Pancreas (tissue), 10 donors: ENCODE measurements around the gene KATNAL2. TPM values are rescaled to one million over a fixed set of nuclear protein-coding genes. Genes with fewer than 3 reads are reported as not detected.
"Not testable (repeated sequence)": the region's sequence is repeated elsewhere in the genome, so short reads cannot be mapped to it uniquely, and the experiment has no call there.

ENCODE experiments used
- ATAC-seq, 4 donors: fragments of 200-7000 bp; cut with Tn5 transposase; one replicate each; pipeline versions ENCODE4 v1.8.0 to v1.9.1; 2020; ENCODE audit warnings: mild to moderate bottlenecking in 4 of 4, moderate library complexity in 4 of 4
- DNase-seq, 6 donors: peaks; one replicate each; pipeline ENCODE4 v3.0.0-alpha.2; 2020
- FAIRE-seq: peaks from 2 replicates; lab custom pipeline; 2012; peaks lifted over from hg19 to GRCh38; lab: Jason Lieb, UNC
- H3K27ac ChIP-seq, 4 donors: fragments of 200-600 bp; sonication (generic); 1 replicate in 3 of 4; 2 replicates in 1 of 4; pipeline versions ENCODE4 v1.5.0 to v1.8.0; 2020
- H3K27me3 ChIP-seq, 4 donors: fragments of 200-600 bp; one replicate each; pipeline ENCODE4 v1.8.0; 2021
- H3K36me3 ChIP-seq, 3 donors: fragments of 200-600 bp; sonication (generic) in 1 of 3; one replicate each; pipeline versions ENCODE4 v1.5.0 to v1.8.0; 2020 to 2021
- H3K4me1 ChIP-seq, 3 donors: fragments of 200-600 bp; one replicate each; pipeline ENCODE4 v1.8.0; 2021
- H3K4me3 ChIP-seq, 4 donors: fragments of 200-600 bp; sonication (generic) in 2 of 4; one replicate each; pipeline versions ENCODE4 v1.5.0 to v1.8.0; 2020 to 2021
- H3K9me3 ChIP-seq, 4 donors: fragments of 200-600 bp; one replicate each; pipeline ENCODE4 v1.8.0; 2021
- WGBS, 2 donors: extraction: QIAGEN DNeasy Blood & Tissue Kit; methylation state at CpG; one replicate each; pipeline ENCODE4 v1.1.7; 2013; 5-methylcytosine and 5-hydroxymethylcytosine counted together
- intact Hi-C, 3 donors: fragments of 100-400 bp; cut with DNase I; formaldehyde crosslinking; loops; one replicate each; pipeline versions ENCODE4 v1.11.1 to v1.14.2; 2022
- polyA plus RNA-seq, 2 donors: library from polyadenylated mRNA; stranded (reverse); fragments of 200-250 nt; gene quantifications; one replicate each; pipeline ENCODE4 v1.2.3, GENCODE V29; 2013
- total RNA-seq, 6 donors: library from RNA; stranded (reverse); fragmentation: NEBNext Ultra II Directional in 4 of 6; extraction: Animal tissue kit (Norgen Biotek cat#: 25700) in 4 of 6; gene quantifications; one replicate each; pipeline versions ENCODE4 v1.2.1 to v1.2.4, GENCODE V29; 2021 to 2023
- TF ChIP-seq, protein P1 (sequence below), 4 donors: fragments of 200-600 bp; sonication (generic) in 3 of 4; IDR thresholded peaks; one replicate each; pipeline versions ENCODE4 v1.5.0 to v1.8.0; 2021; ENCODE audit warnings: antibody characterized with exemption in 4 of 4
- donor health status: healthy with polysubstance abuse.
- donor health status: DM: no; HTN: no; CAD: no; lungs with moderate emphysema.
- donor health status: DM: no; HTN: no; CAD: no.
- donor health status: control.
- donor health status: control.
- donor health status: Bipolar disorder and iron deficiency.
- donor health status: DM: yes; HTN: yes; CAD: no.
- donor health status: DM: no; HTN: no; CAD: no.
- donor health status: DM: no; HTN: no; CAD: no.
- donor health status: DM: yes; HTN: yes; CAD: no.

The KATNAL2 gene
- total and polyA plus RNA-seq, 8 donors = 0.97 to 3.8 (median 1.7) TPM

DNA sequence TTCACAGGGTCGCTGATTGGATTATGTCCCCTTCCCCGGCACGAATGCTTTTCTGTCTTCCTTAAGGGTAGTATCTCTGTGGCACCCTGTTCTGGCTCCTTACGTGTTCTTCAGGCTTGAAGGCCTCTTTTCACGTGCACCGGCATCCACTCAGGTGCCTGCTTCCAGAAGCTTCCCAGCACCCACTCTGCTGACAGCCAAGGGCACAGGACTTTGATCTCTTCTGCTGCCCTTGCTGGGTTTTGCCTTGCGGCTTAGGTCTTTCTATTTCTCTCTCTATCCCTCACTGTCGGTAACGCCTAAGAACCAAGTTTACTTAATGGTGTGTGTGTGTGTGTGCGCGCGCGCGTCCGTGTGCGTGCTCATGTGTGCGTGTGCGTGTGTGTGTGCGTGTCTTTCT lies 103.4 kb downstream of the KATNAL2 start:
- H3K4me1 ChIP-seq, ATAC-seq, H3K27me3 ChIP-seq, H3K27ac ChIP-seq, intact Hi-C loops, FAIRE-seq, H3K4me3 ChIP-seq, H3K36me3 ChIP-seq, DNase-seq, H3K9me3 ChIP-seq: not testable (repeated sequence)
- no CpG with 5 or more reads among the region's 19 CpGs for WGBS, 2 donors

DNA sequence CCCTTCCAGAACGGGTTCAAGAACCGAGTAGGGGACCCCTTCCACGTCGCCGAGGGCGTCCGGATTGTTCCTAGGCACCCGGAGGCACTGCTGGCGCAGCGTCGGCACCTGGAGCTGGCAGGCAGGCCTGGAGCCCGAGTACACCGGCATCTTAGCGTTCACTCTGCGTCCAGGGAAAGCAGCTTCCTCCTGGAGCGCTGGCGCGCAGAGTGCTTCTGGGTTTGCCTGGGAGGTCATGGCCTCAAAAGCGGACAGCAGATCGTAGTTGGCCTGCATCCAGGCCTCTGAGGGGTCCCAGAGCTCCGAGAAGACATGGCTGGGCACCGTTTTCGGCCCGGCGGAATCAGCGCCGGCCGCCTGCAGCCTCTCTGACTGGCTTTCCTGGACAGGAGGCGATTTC lies 105.4 kb downstream of the KATNAL2 start:
- FAIRE-seq, H3K36me3 ChIP-seq, ATAC-seq, H3K4me1 ChIP-seq, H3K27ac ChIP-seq, H3K27me3 ChIP-seq, H3K4me3 ChIP-seq, intact Hi-C loops, H3K9me3 ChIP-seq: not testable (repeated sequence)
- WGBS, 2 donors = 93 to 97% methylated on average over 9 of the region's 29 CpGs
- DNase-seq = peak in 4 of 6 donors; percentile 28 to 84 (median 47)

DNA sequence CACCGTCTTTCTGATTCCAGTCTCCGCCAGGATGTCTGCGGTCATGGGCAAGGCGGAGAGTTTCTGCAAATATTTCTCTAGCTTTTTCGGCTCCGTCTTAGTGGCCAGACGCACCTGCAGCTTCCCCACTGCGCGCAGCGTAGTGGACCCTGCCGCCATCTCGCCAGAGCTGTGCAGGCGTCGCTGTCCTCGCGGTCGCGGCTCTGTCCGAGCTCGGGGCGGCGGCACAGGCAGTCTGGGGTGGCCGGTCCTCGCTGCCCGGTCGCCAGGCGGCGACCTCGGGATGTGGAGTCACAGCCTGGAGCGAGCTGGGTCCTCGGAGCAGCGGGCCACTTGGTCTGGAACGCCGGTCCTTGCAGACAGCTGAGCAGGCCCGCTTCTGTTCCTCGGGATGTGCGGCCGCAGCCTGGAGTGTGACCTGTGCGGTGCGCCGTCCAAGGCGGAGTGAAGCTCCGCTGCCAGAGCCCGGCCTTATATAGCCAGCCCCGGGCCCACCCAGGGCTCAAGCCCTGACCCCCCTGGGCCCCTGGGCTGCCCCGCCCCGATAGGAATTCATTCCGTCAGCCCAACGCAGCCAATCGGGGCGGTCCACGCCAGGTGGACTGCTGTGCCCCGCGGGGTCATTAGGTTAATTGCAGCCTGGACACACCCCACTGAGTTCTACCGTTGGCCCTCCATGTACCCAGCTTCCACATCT lies 106.5 kb downstream of the KATNAL2 start:
- H3K27ac ChIP-seq, intact Hi-C loops, H3K36me3 ChIP-seq, DNase-seq, FAIRE-seq, H3K27me3 ChIP-seq, H3K4me1 ChIP-seq, H3K4me3 ChIP-seq, H3K9me3 ChIP-seq: not testable (repeated sequence)
- WGBS, 2 donors = no CpG with 5 or more reads among the region's 55 CpGs
- peak in 2 of 4 donors; percentile 3 to 21 for ATAC-seq

DNA sequence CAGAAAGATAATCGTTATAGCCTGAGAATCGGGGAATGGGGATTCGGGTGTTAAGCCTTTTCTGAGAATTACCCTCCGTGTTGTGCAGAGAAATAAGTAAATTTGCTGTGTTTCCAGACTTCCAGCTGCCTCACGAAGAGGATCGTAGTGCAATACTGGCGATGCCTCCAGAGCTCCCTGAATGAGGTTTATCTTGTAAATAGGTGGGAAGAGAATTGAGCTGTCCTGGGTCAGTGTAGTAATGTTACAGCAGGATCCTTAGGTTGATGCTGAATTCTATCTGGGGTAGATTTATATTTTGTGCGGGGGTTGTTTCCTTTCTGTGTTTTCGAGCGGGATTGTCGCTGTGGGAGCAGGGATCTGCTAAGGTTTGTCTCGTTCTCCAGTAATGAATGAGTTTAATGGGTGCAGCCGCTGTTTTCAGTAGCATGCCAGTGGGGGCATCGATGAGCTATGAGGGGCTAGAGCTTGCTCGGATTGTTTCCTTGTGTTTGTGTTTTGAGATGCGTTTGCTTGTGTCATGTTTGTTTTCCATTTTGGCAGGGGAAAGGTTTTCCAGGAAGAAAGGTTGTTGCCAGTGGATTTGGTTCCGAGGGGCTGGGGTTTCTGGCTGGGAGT lies 108.3 kb downstream of the KATNAL2 start:
- H3K4me3 ChIP-seq, ATAC-seq, H3K36me3 ChIP-seq, intact Hi-C loops, H3K4me1 ChIP-seq, DNase-seq, FAIRE-seq, H3K9me3 ChIP-seq, H3K27ac ChIP-seq, H3K27me3 ChIP-seq: not testable (repeated sequence)
- 77 to 88% methylated on average over 4 to 5 of the region's 17 CpGs for WGBS, 2 donors

DNA sequence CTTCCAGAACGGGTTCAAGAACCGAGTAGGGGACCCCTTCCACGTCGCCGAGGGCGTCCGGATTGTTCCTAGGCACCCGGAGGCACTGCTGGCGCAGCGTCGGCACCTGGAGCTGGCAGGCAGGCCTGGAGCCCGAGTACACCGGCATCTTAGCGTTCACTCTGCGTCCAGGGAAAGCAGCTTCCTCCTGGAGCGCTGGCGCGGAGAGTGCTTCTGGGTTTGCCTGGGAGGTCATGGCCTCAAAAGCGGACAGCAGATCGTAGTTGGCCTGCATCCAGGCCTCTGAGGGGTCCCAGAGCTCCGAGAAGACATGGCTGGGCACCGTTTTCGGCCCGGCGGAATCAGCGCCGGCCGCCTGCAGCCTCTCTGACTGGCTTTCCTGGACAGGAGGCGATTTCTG lies 111.3 kb downstream of the KATNAL2 start:
- not testable (repeated sequence) for FAIRE-seq, H3K4me3 ChIP-seq

DNA sequence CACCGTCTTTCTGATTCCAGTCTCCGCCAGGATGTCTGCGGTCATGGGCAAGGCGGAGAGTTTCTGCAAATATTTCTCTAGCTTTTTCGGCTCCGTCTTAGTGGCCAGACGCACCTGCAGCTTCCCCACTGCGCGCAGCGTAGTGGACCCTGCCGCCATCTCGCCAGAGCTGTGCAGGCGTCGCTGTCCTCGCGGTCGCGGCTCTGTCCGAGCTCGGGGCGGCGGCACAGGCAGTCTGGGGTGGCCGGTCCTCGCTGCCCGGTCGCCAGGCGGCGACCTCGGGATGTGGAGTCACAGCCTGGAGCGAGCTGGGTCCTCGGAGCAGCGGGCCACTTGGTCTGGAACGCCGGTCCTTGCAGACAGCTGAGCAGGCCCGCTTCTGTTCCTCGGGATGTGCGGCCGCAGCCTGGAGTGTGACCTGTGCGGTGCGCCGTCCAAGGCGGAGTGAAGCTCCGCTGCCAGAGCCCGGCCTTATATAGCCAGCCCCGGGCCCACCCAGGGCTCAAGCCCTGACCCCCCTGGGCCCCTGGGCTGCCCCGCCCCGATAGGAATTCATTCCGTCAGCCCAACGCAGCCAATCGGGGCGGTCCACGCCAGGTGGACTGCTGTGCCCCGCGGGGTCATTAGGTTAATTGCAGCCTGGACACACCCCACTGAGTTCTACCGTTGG lies 112.4 kb downstream of the KATNAL2 start:
- H3K4me3 ChIP-seq, H3K4me1 ChIP-seq, H3K9me3 ChIP-seq, FAIRE-seq, intact Hi-C loops, DNase-seq, H3K27ac ChIP-seq, H3K27me3 ChIP-seq, H3K36me3 ChIP-seq: not testable (repeated sequence)
- ATAC-seq = peak in 3 of 4 donors; percentile 21 to 34 (median 29)
- WGBS, 2 donors = no CpG with 5 or more reads among the region's 55 CpGs

More for the DNA sequence above, 111.3 kb downstream of the KATNAL2 start:
- H3K9me3 ChIP-seq, H3K27me3 ChIP-seq, H3K36me3 ChIP-seq, intact Hi-C loops, H3K4me1 ChIP-seq, H3K27ac ChIP-seq, ATAC-seq: not testable (repeated sequence)
- DNase-seq = peak in 2 of 6 donors; percentile 69 to 88
- WGBS, 2 donors = 92 to 93% methylated on average over 4 to 9 of the region's 29 CpGs

DNA sequence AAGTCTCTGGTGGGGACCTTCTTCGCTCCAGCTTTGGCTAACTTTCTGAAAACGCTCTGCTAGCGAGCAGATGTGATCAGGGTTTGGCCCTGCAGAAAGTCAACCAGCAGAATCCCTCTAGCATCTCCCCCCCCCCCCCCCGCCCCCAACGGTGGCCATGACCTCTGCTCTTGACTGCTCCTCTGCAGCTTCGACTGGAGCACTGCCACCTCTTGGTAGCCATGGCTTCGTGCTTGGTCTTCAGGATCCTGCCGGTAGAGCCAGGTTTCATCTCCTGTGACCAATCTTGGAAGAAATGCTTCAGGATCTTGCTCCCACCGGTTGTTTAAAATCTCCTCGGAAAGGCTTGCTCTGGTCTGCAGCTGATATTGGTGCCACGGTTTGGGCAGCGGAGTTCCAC lies 113.5 kb downstream of the KATNAL2 start:
- H3K4me3 ChIP-seq, H3K27ac ChIP-seq, ATAC-seq, FAIRE-seq, H3K4me1 ChIP-seq, H3K36me3 ChIP-seq, H3K27me3 ChIP-seq, DNase-seq, H3K9me3 ChIP-seq, intact Hi-C loops: not testable (repeated sequence)
- 90 to 92% methylated on average over 3 to 4 of the region's 12 CpGs for whole genome bisulfite sequencing, 2 donors

DNA sequence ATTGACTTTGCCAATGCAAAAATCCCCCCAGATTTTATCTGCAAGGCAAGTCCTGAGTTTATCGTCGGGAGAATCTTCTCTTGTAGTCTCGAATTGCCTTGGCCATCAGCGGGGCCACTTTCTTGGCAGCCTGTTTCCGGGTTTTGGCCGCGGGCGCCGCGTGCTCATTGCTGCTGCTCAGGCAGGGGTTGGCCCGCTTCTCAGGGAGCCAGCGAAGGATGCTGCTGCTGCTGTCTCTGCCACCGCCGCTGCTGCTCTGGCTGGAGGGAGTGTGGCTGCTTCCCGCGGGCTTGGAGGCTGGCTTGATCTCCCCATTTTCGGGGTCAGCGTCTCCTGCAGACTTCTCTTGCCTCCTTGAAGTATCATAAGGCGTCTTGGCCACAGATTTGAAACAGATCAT lies 115.5 kb downstream of the KATNAL2 start:
- FAIRE-seq (no peak), DNase-seq (no peak), ATAC-seq (no peak)
- H3K4me3 ChIP-seq = no peak overlapping the region
- WGBS, 2 donors = 82 to 89% methylated on average over 19 of the region's 19 CpGs
- TF ChIP-seq, protein P1, sequence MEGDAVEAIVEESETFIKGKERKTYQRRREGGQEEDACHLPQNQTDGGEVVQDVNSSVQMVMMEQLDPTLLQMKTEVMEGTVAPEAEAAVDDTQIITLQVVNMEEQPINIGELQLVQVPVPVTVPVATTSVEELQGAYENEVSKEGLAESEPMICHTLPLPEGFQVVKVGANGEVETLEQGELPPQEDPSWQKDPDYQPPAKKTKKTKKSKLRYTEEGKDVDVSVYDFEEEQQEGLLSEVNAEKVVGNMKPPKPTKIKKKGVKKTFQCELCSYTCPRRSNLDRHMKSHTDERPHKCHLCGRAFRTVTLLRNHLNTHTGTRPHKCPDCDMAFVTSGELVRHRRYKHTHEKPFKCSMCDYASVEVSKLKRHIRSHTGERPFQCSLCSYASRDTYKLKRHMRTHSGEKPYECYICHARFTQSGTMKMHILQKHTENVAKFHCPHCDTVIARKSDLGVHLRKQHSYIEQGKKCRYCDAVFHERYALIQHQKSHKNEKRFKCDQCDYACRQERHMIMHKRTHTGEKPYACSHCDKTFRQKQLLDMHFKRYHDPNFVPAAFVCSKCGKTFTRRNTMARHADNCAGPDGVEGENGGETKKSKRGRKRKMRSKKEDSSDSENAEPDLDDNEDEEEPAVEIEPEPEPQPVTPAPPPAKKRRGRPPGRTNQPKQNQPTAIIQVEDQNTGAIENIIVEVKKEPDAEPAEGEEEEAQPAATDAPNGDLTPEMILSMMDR (IDR thresholded peaks at IDR 0.05) = no peak
- no peaks in the 10 kb centered on the region for H3K4me1 ChIP-seq
- no peaks in the 10 kb centered on the region for H3K27me3 ChIP-seq
- intact Hi-C loops = no loop called here
- H3K27ac ChIP-seq = no peak overlapping the region
- no peaks in the 10 kb centered on the region for H3K9me3 ChIP-seq
- H3K36me3 ChIP-seq = no peaks in the 10 kb centered on the region

DNA sequence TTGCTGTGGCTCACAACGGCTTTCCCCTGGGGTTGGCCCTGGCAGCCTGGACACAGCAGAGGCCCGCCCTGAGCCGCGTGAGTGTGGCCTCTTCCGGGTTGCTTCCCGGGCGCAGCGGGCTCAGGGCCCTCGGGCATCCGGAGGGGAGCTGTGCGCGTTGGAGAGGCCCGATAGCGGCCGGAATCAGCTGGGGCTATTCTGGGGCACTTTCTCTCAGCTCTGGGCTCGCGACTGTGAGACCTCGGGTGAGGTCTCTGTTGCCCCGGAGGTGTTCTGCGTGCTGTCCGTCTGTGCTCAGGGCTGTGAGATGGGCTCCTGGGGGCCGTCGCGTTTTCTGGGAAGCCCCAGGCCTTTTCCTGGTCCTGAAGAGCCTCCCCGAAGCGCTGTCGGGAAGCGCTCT lies 117.2 kb downstream of the KATNAL2 start:
- intact Hi-C loops, H3K4me1 ChIP-seq, H3K36me3 ChIP-seq, H3K4me3 ChIP-seq, FAIRE-seq, H3K27me3 ChIP-seq, H3K9me3 ChIP-seq, ATAC-seq, H3K27ac ChIP-seq: not testable (repeated sequence)
- WGBS, 2 donors = 89 to 90% methylated on average over 28 of the region's 28 CpGs
- DNase-seq = peak in 1 of 6 donors; percentile 42
